Fibroblast of skin of left quadriceps (primary cell): ENCODE results near the gene HOXB5.

Experiments used
- DNase-seq, 2 experiments: peaks; one replicate each; pipeline ENCODE4 v3.0.0-alpha.2; 2013; ENCODE audit warnings: low read depth in 2 of 2

The HOXB5 gene

GRCh38 chr17:48593126-48593829 lies at the start of gene HOXB5:
TSS of gene HOXB5 (minus strand) at chr17:48593779. CDS start at chr17:48593682, 97 bp downstream.
- DNase-seq = no peak

GRCh38 chr17:48642843-48643696 lies 49.5 kb upstream of the HOXB5 start:
- no peak for DNase-seq

- DNase-seq = no peak
Observed at GRCh38 chr17:48642059-48642842, 48.7 kb upstream of the HOXB5 start.

GRCh38 chr17:48641541-48642058 lies 48.0 kb upstream of the HOXB5 start:
- DNase-seq = no peak

GRCh38 chr17:48640858-48641180 lies 47.2 kb upstream of the HOXB5 start:
- no peak for DNase-seq

- no peak for DNase-seq
Observed at GRCh38 chr17:48639982-48640857, 46.6 kb upstream of the HOXB5 start.

- no peak for DNase-seq
Observed at GRCh38 chr17:48639136-48639535, 45.6 kb upstream of the HOXB5 start.

GRCh38 chr17:48637323-48638260 lies 44.0 kb upstream of the HOXB5 start:
- peak; percentile 82 for DNase-seq

- no peak for DNase-seq
Observed at GRCh38 chr17:48636177-48637018, 42.8 kb upstream of the HOXB5 start.

GRCh38 chr17:48634493-48635208 lies 41.1 kb upstream of the HOXB5 start:
- no peak for DNase-seq

GRCh38 chr17:48633266-48633677 lies 39.7 kb upstream of the HOXB5 start:
- DNase-seq = no peak

- DNase-seq = no peak
Observed at GRCh38 chr17:48632579-48633265, 39.1 kb upstream of the HOXB5 start.

- DNase-seq = no peak
Observed at GRCh38 chr17:48631693-48632578, 38.4 kb upstream of the HOXB5 start.

GRCh38 chr17:48630925-48631692 lies 37.5 kb upstream of the HOXB5 start:
- DNase-seq = no peak

- no peak for DNase-seq
Observed at GRCh38 chr17:48630009-48630924, 36.7 kb upstream of the HOXB5 start.
